ENCODE measurements around the gene CTR9. TPM values are rescaled to one million over a fixed set of nuclear protein-coding genes. Genes with fewer than 3 reads are reported as not detected.
A peak's percentile ranks its signal among the peaks of the same experiment; 100 is the strongest.

CTR9 gene
- total RNA-seq, 6 experiments from 2014 or later = 15.9 to 38.9 (median 20.0) TPM

GRCh38 chr11:10720881-10721376 is 30.1 kb upstream of the CTR9 start:
- Histone ChIP-seq H3K36me3 (no peaks in the 10 kb centered on the region), H3K27ac (no peak overlapping the region), H3K27me3 (no peaks in the 10 kb centered on the region), H3K9me3 (no peaks in the 10 kb centered on the region), H3K4me3 (no peak overlapping the region), H3K4me1 (no peaks in the 10 kb centered on the region)
- ATAC-seq = no peak
- intact Hi-C loops (cut with DNase I) = no loop called here
- 72% methylated on average over 2 of the region's 2 CpGs for WGBS (ENCODE audit: insufficient coverage, low coverage, low lambda C conversion rate, missing lambda C conversion rate)
- TF ChIP-seq, protein P1, sequence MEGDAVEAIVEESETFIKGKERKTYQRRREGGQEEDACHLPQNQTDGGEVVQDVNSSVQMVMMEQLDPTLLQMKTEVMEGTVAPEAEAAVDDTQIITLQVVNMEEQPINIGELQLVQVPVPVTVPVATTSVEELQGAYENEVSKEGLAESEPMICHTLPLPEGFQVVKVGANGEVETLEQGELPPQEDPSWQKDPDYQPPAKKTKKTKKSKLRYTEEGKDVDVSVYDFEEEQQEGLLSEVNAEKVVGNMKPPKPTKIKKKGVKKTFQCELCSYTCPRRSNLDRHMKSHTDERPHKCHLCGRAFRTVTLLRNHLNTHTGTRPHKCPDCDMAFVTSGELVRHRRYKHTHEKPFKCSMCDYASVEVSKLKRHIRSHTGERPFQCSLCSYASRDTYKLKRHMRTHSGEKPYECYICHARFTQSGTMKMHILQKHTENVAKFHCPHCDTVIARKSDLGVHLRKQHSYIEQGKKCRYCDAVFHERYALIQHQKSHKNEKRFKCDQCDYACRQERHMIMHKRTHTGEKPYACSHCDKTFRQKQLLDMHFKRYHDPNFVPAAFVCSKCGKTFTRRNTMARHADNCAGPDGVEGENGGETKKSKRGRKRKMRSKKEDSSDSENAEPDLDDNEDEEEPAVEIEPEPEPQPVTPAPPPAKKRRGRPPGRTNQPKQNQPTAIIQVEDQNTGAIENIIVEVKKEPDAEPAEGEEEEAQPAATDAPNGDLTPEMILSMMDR (IDR thresholded peaks at IDR 0.05) = no peak
- TF ChIP-seq POLR2A (IDR thresholded peaks at IDR 0.05) = no peak
- DNase-seq = no peak

GRCh38 chr11:10722307-10722706 is 28.7 kb upstream of the CTR9 start:
- Histone ChIP-seq H3K4me1 (no peaks in the 10 kb centered on the region), H3K27ac (no peak overlapping the region), H3K27me3 (no peaks in the 10 kb centered on the region), H3K36me3 (no peaks in the 10 kb centered on the region), H3K4me3 (no peak overlapping the region), H3K9me3 (no peaks in the 10 kb centered on the region)
- WGBS (ENCODE audit: insufficient coverage, low coverage, low lambda C conversion rate, missing lambda C conversion rate) = 20% methylated on average over 4 of the region's 4 CpGs
- DNase-seq = no peak
- no peak for ATAC-seq
- intact Hi-C loops (cut with DNase I) = no loop called here
- no peak for TF ChIP-seq POLR2A (IDR thresholded peaks at IDR 0.05)
- TF ChIP-seq, protein P1 (IDR thresholded peaks at IDR 0.05) = no peak

DNA sequence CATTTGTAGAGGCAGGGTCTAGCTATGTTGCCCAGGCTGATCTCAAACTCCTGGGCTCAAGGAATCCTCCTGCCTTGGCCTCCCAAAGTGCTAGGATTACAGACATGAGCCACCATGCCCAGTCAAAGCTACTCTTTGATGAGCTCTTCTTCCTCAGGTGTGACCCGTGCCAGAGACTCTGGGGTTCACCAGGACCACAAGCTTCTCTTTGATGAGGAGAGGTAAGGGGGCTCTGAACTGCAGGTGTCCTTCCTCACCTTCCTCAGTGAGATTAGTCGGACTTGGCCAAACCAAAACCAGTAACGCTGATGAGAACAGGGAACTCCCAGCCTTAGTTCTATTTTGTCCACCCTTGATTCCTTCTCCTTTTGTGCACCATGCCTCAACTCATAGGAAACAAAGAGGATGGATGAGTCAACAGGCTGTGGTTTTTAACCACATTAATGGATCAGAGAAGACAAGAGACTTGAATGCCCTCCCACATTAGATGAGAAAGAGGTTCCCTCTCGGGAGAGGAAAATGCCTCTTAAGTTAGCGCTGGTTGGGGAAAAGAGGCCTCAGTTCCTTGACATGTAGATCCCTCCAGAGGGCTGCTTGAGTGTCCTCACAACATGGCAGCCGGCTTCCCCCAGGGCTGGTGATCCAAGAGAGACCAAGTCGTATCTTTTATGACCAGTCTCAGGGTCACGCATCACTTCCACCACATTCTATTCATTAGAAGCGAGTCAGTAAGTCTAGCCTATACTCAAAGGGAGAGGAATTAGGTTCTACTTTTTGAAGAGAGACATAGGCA is 25.7 kb upstream of the CTR9 start:
- Histone ChIP-seq H3K27me3 (no peaks in the 10 kb centered on the region), H3K4me1 (no peaks in the 10 kb centered on the region), H3K36me3 (no peaks in the 10 kb centered on the region), H3K4me3 (no peak overlapping the region), H3K27ac (no peak overlapping the region), H3K9me3 (no peaks in the 10 kb centered on the region)
- intact Hi-C loops (cut with DNase I) = no loop called here
- DNase-seq (no peak), ATAC-seq (peak in 2 of 4 donors; percentile 13 to 35)
- TF ChIP-seq POLR2A (IDR thresholded peaks at IDR 0.05) = no peak
- TF ChIP-seq, protein P1 (IDR thresholded peaks at IDR 0.05) = no peak
- 67% methylated on average over 5 of the region's 9 CpGs for WGBS (ENCODE audit: insufficient coverage, low coverage, low lambda C conversion rate, missing lambda C conversion rate)

- Histone ChIP-seq H3K4me3 (no peak overlapping the region), H3K36me3 (no peaks in the 10 kb centered on the region), H3K9me3 (no peaks in the 10 kb centered on the region), H3K27me3 (no peaks in the 10 kb centered on the region), H3K27ac (no peak overlapping the region), H3K4me1 (no peaks in the 10 kb centered on the region)
- DNase-seq (no peak), ATAC-seq (no peak)
- intact Hi-C loops (cut with DNase I) = no loop called here
- TF ChIP-seq, protein P1 (IDR thresholded peaks at IDR 0.05) = no peak
Observed at GRCh38 chr11:10725907-10726253, 25.2 kb upstream of the CTR9 start.
